HepG2 (cell line): ENCODE results near the gene SIRT7. TPM values are rescaled to one million over a fixed set of nuclear protein-coding genes. Genes with fewer than 3 reads are reported as not detected.

Source experiments
- ADNP ChIP-seq: sonication (generic); formaldehyde crosslinking; IDR thresholded peaks from 2 replicates; pipeline ENCODE4 v1.4.0; 2020; ENCODE audit warnings: missing genetic modification reagents
- FOXP1 ChIP-seq, 2 experiments: fragments of 450-650 bp in 1 of 2; IDR thresholded peaks; 2 replicates each; pipeline ENCODE4 v1.6.1; 2017 to 2018; ENCODE audit warnings: antibody characterized with exemption in 1 of 2
- HOMEZ ChIP-seq: IDR thresholded peaks from 2 replicates; pipeline ENCODE4 v1.6.1; 2016; ENCODE audit warnings: low read depth
- MIER3 ChIP-seq: IDR thresholded peaks from 2 replicates; pipeline ENCODE4 v1.6.1; 2016; ENCODE audit warnings: missing compliant biosample characterization, borderline replicate concordance
- NKX3-1 ChIP-seq: sonication (generic); formaldehyde crosslinking; IDR thresholded peaks from 2 replicates; pipeline ENCODE4 v1.5.0; 2020; ENCODE audit warnings: missing genetic modification reagents
- PLRG1 ChIP-seq: fragments of 450-650 bp; conservative IDR thresholded peaks from 2 replicates; pipeline ENCODE4 v1.6.1; 2016
- RELA ChIP-seq: sonication (generic); formaldehyde crosslinking; IDR thresholded peaks from 2 replicates; pipeline ENCODE4 v1.4.0; 2020; ENCODE audit warnings: missing genetic modification reagents
- SIX1 ChIP-seq: sonication (generic); formaldehyde crosslinking; IDR thresholded peaks from 2 replicates; pipeline ENCODE4 v1.4.0; 2020; ENCODE audit warnings: missing genetic modification reagents, borderline replicate concordance
- SKI ChIP-seq: fragments of 450-650 bp; IDR thresholded peaks from one replicate; pipeline ENCODE4 v1.6.1; 2018; ENCODE audit warnings: mild to moderate bottlenecking; ENCODE audit not compliant: partially characterized antibody
- ZBTB34 ChIP-seq: sonication (generic); formaldehyde crosslinking; IDR thresholded peaks from 2 replicates; pipeline ENCODE4 v1.8.0; 2022; ENCODE audit warnings: mild to moderate bottlenecking, missing genetic modification reagents
- ZNF264 ChIP-seq: sonication (generic); formaldehyde crosslinking; IDR thresholded peaks from 2 replicates; pipeline ENCODE4 v1.4.0; 2020; ENCODE audit warnings: missing genetic modification reagents
- ZNF33A ChIP-seq: sonication (generic); formaldehyde crosslinking; IDR thresholded peaks from 2 replicates; pipeline ENCODE4 v1.5.1; 2020; ENCODE audit warnings: missing genetic modification reagents, mild to moderate bottlenecking, moderate library complexity, borderline replicate concordance
- ZNF567 ChIP-seq: sonication (generic); formaldehyde crosslinking; IDR thresholded peaks from 2 replicates; pipeline ENCODE4 v1.8.1; 2023; ENCODE audit warnings: mild to moderate bottlenecking, missing genetic modification reagents, borderline replicate concordance
- ZNF644 ChIP-seq: IDR thresholded peaks from 2 replicates; pipeline ENCODE4 v1.6.1; 2016; ENCODE audit warnings: low read depth
- ZNF672 ChIP-seq: sonication (generic); formaldehyde crosslinking; IDR thresholded peaks from 2 replicates; pipeline ENCODE4 v1.8.1; 2022; ENCODE audit warnings: missing genetic modification reagents
- ZNF724P ChIP-seq: sonication (generic); formaldehyde crosslinking; IDR thresholded peaks from 2 replicates; pipeline ENCODE4 v1.8.0; 2022; ENCODE audit warnings: missing genetic modification reagents, borderline replicate concordance
- polyA plus RNA-seq, 8 experiments: library from polyadenylated mRNA; depleted of rRNA in 3 of 8; stranded (reverse) in 7 of 8; unstranded in 1 of 8; fragments of >200 nt; fragmentation: Illumina TruSeq in 4 of 8; extraction: Trizol in 4 of 8; gene quantifications; 2 replicates each; pipeline versions ENCODE4 v1.2.1 to v1.2.3, GENCODE V29; 2011 to 2016; ENCODE audit warnings: low read depth in 4 of 8, missing spikeins in 1 of 8, mixed read lengths in 1 of 8; ENCODE audit not compliant: insufficient read depth in 1 of 8
- total RNA-seq, 5 experiments: library from RNA; depleted of rRNA; stranded (reverse); fragments of >200 nt; fragmentation: Illumina TruSeq; extraction: Trizol; gene quantifications; 2 replicates each; pipeline ENCODE4 v1.2.3, GENCODE V29; 2016; ENCODE audit warnings: low read depth in 1 of 5
- TF ChIP-seq, protein P1 (sequence below): sonication (generic); formaldehyde crosslinking; IDR thresholded peaks from 2 replicates; pipeline ENCODE4 v1.8.0; 2023; ENCODE audit warnings: mild to moderate bottlenecking, missing genetic modification reagents
- TF ChIP-seq, protein P2 (sequence below): fragments of 450-650 bp; IDR thresholded peaks from 2 replicates; pipeline ENCODE4 v1.6.1; 2017
- TF ChIP-seq, protein P3 (sequence below): sonication (generic); formaldehyde crosslinking; IDR thresholded peaks from 2 replicates; pipeline ENCODE4 v1.4.0; 2020; ENCODE audit warnings: missing genetic modification reagents

Gene SIRT7
- total and polyA plus RNA-seq, 2 of the 13 experiments (the other 11 are each of a cell fraction or from before 2014, with no cell fraction given): 8.3 to 24.8 TPM

DNA sequence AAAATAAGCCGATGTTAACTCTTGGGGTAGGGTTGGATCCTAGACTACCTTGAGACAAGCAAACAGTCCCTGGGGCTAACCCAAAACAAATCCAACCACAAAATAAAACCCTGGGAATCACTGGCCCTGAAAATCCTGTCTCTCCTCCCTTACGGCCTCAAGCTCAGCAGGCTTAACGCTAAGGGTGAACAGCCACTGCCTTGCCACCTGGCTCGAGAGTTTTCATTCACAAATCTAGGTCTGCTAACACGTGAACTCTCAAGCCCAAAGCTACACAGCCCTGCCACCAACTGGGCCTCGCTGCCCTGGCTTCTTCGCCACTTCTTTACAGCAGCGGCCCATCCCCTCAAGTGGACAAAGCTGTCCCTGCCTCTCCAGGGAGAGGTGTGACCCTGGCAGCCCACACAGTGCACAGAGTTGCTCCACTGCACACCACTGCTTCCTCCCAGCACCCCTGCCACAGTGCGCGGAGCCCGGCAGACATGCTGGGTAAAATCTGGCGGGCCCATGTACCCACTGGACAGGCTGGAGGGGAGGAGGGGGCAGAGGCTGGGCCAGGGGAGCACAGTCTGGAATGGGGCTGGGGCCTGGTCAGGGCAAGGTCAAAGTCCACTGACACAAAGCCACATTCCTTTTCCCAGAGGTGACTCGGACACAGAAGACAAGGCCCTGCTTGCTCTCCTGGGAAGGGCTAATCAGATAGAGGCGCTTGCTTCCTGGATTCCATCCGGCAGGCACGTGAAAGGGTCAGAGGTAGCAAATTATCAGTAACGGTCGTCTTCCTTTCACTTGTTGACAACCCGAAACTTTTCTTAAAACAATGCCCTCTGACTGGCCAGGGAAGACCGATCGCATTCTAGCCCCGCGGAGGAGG lies 7.8 kb downstream of the SIRT7 start (continued):
- TF ChIP-seq, protein P1, sequence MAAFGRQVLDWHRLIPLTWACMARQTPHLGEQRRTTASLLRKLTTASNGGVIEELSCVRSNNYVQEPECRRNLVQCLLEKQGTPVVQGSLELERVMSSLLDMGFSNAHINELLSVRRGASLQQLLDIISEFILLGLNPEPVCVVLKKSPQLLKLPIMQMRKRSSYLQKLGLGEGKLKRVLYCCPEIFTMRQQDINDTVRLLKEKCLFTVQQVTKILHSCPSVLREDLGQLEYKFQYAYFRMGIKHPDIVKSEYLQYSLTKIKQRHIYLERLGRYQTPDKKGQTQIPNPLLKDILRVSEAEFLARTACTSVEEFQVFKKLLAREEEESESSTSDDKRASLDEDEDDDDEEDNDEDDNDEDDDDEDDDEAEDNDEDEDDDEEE: peak; percentile 19; the same call in 1 of the 2 replicates
- TF ChIP-seq SKI: peak; percentile 85
- TF ChIP-seq SIX1: peak; percentile 25; the same call in 1 of the 2 replicates
- no peak for TF ChIP-seq FOXP1 (IDR thresholded peaks at IDR 0.05)
- TF ChIP-seq FOXP1 (CRISPR knock-in tag; IDR thresholded peaks at IDR 0.05): peak; percentile 49
- TF ChIP-seq ZNF33A (CRISPR knock-in tag): no peak
- TF ChIP-seq, protein P2, sequence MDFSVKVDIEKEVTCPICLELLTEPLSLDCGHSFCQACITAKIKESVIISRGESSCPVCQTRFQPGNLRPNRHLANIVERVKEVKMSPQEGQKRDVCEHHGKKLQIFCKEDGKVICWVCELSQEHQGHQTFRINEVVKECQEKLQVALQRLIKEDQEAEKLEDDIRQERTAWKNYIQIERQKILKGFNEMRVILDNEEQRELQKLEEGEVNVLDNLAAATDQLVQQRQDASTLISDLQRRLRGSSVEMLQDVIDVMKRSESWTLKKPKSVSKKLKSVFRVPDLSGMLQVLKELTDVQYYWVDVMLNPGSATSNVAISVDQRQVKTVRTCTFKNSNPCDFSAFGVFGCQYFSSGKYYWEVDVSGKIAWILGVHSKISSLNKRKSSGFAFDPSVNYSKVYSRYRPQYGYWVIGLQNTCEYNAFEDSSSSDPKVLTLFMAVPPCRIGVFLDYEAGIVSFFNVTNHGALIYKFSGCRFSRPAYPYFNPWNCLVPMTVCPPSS: no peak
- TF ChIP-seq ZNF567: no peak; the same call in 1 of the 2 replicates
- no peak for TF ChIP-seq ADNP (CRISPR knock-in tag)
- TF ChIP-seq PLRG1: no peak
- TF ChIP-seq MIER3 (CRISPR knock-in tag): peak; percentile 71; the same call in 1 of the 2 replicates
- peak; percentile 46; the same call in 1 of the 2 replicates for TF ChIP-seq ZNF644
- peak; percentile 67; the same call in 1 of the 2 replicates for TF ChIP-seq ZNF724P (CRISPR knock-in tag)
- peak; percentile 72; the same call in 1 of the 2 replicates for TF ChIP-seq NKX3-1 (CRISPR knock-in tag)
- TF ChIP-seq, protein P3, sequence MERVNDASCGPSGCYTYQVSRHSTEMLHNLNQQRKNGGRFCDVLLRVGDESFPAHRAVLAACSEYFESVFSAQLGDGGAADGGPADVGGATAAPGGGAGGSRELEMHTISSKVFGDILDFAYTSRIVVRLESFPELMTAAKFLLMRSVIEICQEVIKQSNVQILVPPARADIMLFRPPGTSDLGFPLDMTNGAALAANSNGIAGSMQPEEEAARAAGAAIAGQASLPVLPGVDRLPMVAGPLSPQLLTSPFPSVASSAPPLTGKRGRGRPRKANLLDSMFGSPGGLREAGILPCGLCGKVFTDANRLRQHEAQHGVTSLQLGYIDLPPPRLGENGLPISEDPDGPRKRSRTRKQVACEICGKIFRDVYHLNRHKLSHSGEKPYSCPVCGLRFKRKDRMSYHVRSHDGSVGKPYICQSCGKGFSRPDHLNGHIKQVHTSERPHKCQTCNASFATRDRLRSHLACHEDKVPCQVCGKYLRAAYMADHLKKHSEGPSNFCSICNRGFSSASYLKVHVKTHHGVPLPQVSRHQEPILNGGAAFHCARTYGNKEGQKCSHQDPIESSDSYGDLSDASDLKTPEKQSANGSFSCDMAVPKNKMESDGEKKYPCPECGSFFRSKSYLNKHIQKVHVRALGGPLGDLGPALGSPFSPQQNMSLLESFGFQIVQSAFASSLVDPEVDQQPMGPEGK (CRISPR knock-in tag): peak; percentile 94
- TF ChIP-seq RELA (CRISPR knock-in tag): no peak
- no peak for TF ChIP-seq ZNF672 (CRISPR knock-in tag)
- no peak; the same call in 1 of the 2 replicates for TF ChIP-seq HOMEZ (CRISPR knock-in tag)
- no peak for TF ChIP-seq ZBTB34 (CRISPR knock-in tag)
- peak; percentile 93 for TF ChIP-seq ZNF264 (CRISPR knock-in tag)
